ENCODE measurements around the gene KCNJ2.

DNA sequence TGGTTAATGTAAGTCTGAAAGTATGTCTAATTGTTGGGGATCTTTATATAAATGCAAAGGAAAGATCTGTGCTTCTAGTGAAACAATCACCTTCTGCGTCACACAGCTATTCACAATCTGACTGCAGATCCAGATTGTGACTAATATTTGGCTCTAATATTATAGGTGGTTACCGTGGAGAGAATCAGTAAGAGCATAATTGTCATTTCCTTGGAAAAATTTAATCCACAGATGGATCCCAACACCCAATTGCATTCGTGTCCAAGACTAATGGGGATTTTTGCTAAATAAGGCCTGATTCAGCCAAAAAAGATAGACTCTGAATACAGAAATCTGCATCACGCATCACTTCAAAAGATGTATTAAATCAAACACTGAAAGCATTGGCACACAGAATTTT is 2.7 kb upstream of the KCNJ2 start:
- TF ChIP-seq EZH2 (IDR thresholded peaks at IDR 0.05; ENCODE audit: borderline replicate concordance, low read length) (no peak), CTCF (conservative IDR thresholded peaks at IDR 0.05 in 1 of 2, IDR thresholded peaks at IDR 0.05 in 1 of 2; ENCODE audit: extremely low read depth in 1 of 2, insufficient read depth in 1 of 2, low read depth in 1 of 2, low read length in 2 of 2) (no peak)
